ENCODE measurements around the gene TCHP. TPM values are rescaled to one million over a fixed set of nuclear protein-coding genes. Genes with fewer than 3 reads are reported as not detected.

TCHP gene
- total RNA-seq, 1 donor from 2014 or later = 20.8 TPM

DNA sequence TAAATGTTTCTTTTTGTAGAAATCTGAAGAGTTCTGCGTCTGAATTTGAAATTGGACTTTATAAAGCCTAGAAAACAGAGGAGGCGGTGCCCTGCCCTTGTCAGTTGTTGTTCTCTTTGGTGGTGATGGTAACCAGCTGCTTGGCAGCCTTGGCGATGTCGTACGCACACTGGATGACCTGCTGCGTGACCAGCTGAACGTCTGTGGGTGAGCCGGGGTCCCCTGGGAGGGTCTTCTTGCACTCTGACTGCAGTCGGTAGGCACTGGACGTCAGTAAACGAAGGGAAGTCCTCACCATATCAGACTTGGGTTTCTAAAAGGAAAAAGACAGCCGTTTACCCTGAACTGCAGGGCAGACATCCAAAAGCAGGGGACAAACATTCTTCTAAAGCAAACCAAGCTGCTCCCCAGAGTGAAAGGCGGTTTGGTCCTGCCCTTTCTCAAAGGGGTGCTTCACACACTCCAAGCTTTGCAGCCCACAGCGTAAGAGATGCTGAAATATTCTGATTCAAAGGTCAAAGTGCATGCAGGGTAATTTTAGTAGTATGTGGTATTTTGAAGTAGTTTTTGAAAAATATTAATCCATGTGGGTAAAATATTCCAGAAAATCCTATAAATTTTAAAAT, 32.9 kb downstream of the TCHP start:
- DNase-seq (ENCODE audit: low spot score) = no peak

DNA sequence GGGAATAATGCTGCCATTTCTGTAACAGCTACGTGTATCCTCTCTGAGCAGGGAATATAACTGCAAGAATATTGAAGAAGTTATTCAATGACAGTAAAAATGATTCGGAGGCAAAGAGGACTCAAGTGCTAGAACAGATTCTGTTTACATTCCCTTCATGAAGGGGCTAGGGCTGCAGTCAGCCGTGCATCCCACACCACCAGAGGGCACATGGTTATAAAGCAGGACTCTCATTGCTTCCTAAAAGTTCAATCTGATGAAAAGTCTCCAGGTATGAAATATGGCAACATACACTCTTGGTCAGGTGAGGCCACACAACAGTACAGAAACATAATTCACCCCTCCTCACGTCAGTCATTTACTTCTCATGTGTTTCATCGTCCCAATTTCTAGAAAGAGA, 34.0 kb downstream of the TCHP start:
- DNase-seq (ENCODE audit: low spot score) = no peak

DNA sequence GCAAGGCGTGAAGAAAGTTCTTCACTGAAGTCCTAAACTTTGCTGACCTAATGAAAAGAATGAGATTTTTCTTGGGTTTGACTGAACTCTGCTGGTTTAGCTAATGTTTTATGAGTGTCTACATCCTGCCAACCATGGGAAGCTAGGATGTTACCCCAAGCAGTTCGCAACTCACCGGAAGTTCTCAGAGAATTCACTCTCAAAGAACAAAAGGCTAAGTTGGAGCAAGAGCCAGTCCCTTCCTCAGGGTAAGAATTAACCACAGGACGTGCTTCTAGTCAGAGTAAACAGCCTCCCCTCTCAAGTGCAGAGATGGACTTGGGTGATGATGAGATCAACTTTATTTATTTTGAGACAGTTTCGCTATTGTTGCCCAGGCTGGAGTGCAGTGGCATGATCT, 37.3 kb downstream of the TCHP start:
- no peak for DNase-seq (ENCODE audit: low spot score)

DNA sequence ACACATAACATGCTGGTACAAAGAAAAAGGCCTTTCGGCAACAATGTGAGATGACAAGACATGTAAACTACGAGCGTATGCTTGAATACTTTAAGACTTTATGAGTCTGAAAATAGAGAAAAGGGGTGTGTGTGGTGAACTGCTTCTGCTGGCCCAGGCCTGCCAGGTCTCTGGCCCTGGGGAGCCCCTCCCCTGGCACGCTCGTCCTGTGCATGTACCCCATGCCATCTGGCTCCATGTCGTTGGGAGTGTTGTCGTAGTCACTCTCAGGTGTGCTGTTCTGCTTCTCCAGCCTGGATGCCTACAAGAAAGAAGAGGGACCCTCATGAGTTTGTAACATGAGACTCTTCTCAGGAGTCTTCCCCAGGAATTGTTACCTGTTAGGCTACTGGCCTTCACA, 38.9 kb downstream of the TCHP start:
- no peak for DNase-seq (ENCODE audit: low spot score)

DNA sequence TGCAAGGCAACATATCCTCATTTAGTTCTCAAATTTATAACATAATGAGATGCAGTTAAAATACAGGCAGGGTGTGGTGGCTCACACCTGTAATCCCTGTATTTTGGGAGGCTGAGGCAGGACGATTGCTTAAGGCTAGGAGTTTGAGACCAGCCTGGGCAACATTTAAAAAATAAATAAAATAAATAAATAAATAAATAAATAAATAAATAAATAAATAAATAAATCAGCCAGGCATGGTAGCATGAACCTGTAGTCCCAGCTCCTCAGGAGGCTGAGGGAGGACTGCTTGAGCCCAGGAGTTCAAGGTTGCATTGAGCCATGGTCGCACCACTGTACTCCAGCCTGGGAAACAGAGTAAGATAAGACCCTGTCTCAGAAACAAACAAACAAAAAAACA, 39.4 kb downstream of the TCHP start:
- no peak for DNase-seq (ENCODE audit: low spot score)

DNA sequence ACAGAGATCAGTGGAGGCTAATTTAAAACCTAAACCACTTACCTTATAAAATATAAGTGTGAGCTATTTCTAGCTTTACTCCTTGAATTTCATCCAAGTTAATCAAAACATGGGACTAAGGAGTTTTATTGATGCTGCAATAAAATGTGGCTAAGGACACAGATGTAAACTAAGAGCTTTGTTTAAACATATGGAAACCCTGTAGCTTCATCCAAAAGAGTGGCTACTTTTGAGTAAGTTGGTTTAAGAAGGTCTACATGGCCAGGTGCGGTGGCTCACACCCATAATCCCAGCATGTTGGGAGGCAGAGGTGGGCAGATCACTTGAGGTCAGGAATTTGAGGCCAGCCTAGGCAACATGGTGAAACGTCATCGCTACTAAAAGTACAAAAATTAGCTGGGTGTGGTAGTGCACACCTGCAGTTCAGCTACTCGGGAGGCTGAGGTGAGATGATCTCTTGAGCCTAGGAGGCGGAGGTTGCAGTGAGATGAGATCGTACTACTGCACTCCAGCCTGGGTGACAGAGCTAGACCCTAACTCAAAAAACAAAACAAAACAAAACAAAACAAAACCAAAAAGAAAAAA, 40.4 kb downstream of the TCHP start:
- DNase-seq (ENCODE audit: low spot score) = no peak

DNA sequence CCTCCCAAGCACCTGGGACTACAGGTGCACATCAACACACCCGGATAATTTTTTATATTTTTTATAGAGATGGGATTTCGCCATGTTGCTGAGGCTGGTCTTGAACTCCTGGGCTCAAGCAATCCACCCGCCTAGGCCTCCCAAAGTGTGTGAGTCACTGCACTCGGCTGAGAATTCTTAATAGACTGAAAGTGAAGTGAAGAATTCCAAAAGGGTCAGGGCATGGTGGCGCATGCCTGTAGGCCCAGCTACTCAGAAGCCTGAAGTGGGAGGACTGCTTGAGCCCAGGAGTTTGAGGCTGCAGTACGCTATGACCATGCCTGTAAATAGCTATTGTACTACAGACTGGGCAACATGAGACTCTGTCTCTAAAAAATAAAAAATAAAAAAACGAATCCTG, 43.7 kb downstream of the TCHP start:
- no peak for DNase-seq (ENCODE audit: low spot score)

DNA sequence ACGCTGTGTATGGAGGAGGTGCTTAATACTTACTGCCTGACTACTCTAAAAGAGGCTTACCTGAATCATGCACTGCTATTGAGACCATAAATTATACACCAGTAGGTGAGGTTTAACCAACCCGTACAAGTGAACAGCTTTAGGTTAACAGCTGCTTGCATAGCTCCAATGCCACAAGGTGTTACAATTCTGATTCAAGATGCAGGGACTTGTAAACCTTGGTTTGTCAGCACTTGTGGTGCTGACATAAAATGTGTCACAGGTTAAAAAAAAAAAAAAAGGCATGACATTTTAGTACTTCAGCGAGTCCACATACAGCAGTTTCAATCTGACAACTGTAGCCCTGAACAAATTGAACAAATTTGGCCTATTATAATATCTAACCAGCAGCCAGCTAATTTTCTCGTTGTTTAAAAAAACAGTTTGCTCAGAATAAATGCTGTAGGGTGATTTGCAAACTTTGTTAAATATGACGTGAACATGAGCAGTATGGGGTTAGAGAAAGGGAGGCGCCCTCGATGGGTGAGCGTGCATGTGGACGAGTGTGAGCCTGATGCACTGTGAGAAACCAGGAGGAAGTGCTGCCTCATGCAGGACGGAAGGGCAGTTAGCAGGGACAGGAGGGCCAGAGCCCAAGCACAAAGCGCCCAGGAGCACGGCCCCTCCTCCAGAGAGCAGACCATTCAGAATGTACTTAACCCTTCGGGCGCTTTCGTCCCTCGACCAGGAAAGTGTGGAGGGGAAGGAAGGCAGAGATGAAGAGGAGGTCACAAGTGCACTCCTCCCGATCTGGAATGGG, 44.7 kb downstream of the TCHP start:
- DNase-seq (ENCODE audit: low spot score) = no peak

DNA sequence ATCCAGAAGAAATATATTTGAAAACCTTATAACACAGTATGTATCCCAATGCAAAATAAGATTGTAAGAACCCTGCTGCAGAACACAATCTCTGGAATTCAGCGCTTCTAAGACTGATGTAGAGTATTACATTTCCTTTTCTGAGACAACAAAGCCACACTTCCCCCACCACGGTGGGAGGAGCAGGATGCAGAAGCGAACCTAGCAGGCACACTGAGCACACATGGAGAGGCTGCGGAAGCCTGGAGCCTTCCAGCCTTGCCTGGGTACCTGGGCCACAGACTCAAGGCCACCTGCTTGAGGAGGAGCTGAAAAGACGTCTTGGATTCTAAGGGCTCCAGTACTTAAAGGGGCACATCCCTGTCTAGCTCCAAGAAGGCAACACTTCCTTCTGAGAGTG, 46.4 kb downstream of the TCHP start:
- no peak for DNase-seq (ENCODE audit: low spot score)

DNA sequence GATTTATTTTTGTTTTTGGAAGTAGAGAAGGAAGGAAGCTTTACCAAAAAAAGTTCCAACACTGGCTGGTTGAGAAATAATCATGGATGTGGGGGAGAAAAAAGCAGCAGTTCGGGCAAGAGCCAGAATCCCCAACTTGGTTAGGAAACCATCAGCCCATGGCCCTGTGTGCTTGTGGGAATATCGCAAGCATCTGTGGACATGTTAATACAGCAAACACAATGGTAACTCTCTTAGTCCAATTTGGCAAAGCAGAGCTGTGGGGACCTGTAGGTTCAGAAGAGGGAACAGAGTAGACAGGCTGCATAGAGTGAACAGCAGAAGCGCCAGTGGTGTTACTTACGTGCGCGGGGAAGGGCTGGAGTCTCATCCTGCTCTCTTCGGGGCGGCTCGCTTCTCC, 46.8 kb downstream of the TCHP start:
- no peak for DNase-seq (ENCODE audit: low spot score)

DNA sequence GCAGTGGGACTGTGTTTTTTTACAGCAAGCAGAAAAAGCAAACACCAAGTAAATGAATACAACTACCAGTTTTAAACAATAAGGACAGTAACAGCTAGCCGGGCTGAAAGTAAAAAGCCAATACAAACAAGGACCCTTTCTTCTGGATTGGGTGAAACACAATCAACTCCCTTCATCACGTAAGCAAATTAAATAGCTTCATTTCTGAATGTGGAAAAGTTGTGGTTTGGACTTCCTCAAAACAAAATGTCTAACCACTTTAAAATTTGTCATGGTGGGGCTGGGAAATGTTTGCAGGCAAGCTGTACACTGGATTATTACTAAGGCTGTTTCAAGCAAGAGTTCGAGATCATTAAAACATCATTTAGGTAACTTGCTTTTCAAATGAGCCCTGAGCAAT, 47.4 kb downstream of the TCHP start:
- no peak for DNase-seq (ENCODE audit: low spot score)

DNA sequence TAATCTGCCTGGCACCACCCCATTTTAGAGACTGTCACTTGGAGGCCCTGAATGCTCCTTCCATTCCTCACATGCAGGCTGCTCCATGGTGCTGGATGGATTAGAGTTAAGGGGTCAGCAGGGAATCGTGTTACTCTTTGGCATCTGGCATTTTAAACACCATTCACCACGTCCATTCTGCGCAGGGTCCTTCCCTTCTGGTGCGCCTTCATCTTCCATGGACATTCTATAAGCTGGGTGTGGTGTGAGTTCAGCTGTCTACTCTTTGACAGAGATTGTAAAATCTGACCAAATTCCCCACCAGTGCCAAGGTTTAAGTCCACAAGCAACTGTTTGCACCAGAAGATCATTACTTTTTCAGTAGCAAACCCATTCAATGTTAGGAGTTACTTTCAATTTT, 48.3 kb downstream of the TCHP start:
- DNase-seq (ENCODE audit: low spot score) = no peak

DNA sequence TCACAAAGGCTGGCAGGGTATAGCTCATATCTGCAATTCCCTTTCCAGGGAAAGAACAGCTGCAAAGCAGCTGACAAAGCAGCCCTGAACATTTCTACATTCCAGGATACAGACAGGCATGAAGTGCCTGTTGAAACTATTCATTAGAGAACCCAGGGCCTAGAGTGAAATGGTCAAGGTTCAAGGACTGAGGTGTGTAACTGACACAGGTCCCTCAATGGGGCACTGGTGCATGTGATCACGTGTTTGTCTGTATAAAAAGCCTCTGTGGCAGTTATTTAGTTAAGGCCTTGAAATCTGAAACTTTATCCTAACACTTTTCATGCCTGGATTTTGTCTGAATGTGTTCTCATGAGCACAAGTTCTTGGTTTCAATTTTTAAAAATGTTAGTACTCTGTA, 49.0 kb downstream of the TCHP start:
- no peak for DNase-seq (ENCODE audit: low spot score)

DNA sequence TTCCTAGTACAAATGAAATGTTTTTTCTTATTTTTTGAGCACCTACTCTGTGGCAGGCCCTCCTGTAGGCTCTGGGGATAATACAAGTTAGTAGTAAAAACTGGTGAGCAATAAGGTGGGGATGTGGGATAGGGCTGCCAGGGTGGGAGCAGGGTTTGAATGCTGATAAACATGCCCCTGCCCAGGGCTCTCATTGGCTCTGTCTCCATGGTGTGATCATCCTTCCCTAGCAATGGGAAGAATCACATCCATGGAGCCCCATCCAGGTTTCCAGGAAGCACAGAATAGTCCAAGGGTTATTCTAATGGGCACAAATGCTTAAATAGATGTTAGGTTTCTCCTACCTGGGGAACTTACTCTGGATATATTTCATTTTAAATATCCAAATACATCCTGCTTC, 50.6 kb downstream of the TCHP start:
- DNase-seq (ENCODE audit: low spot score) = no peak

DNA sequence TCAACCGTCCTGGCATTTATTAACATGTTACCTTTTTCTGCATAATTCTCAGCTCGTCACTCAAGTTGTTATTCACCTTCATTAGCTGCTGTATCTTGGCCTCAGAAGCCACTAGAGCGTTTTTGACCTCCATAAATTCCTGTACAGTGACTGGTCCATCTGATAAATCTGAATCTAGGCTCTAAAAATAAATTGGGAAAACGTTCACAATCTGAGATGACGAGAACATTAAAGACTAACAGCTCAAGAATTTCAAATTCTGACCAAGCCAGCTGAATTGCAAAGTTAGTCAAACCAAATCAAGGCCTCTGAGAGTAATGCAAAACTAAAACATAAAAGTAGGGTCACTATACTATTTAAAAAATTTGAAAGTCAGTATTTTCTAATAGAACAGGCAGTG, 51.1 kb downstream of the TCHP start:
- no peak for DNase-seq (ENCODE audit: low spot score)

DNA sequence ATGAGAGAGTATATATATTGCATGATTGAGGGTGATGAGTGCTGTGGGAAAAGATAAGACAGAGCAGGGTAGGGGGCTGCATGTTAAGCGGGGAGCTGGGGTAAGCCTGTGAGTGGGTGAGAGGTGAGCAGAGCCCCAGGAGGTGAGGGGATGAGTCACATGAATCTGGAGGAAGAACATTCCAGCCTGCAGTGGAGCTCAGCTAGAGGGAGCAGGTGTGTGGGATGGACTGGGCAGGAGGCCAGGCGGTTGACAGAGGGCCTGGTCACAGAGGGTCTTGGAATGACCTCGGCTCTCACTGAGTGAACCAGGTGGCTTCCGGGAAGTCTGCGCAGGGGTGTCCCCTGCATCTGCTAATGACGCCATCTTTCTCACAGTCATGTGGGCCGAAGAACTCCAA, 51.7 kb downstream of the TCHP start:
- DNase-seq (ENCODE audit: low spot score) = no peak

DNA sequence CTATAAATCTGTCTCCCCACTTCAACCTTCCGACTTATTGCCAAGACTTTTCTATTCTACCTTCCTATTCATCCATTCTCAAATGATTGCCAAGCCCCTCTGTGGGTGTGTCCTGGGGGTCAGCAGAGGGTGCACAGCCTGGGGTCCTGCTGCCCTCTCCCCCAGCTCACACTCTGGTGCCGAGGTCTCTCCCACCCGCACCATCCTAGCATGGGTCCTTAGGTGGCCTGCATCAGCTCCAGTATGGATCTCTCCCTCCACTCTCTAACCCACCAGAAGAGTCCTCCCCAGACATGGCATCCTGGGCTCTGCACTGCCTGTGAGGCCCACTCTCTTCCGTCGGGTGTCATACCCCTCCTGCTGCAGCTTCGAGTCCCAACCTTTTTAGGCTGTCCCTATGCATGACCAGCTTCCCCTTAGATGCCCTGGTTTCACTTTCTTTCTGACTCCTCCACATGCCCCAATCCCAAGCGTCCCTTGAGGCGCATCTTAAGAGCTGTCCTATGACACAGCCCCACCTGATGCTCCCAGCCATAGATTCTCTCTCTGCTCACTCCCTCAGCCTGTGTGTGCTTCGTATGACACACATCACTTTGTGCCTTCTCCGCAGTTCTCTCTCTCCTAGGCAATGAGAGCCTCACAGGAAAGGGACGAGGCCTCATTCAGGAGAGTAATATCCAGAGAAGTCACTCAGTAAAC, 52.2 kb downstream of the TCHP start:
- DNase-seq (ENCODE audit: low spot score) = no peak

DNA sequence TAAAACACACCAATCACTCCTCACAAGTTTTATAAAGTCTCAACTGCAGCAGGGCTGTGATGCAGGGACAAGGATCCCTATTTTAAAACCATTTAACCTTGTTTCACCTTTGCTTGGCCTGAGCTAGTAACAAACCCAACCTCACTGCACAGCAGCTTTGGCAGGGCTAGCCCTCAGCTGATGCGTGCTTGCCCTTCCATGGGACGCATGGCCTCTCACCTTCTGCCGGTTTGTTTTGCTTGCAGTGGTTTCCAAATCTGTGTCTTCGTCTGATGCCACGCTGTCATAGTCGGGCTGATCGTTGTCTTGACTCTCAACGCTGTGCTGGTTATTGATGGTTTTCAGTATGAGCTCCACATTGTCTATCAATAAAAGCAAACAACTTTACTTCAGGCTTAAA, 52.8 kb downstream of the TCHP start:
- DNase-seq (ENCODE audit: low spot score) = no peak

DNA sequence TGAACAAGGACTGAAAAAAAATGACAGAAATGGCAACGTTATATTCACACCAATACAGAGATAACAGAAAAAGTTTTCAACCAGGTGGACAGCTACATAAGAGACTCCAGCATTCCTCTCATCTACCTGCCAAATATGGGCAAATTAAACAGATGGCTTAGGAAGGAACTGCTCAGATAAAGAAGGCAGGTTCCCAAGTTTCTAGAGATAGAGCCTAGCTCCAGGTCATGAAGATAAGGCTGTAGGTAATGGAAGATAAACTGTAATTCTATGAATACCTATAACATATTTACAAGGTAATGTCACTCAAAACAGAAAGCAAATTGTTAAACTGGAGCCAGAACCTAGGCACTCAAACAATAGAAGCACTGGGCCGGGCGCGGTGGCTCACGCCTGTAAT, 53.6 kb downstream of the TCHP start:
- no peak for DNase-seq (ENCODE audit: low spot score)

DNA sequence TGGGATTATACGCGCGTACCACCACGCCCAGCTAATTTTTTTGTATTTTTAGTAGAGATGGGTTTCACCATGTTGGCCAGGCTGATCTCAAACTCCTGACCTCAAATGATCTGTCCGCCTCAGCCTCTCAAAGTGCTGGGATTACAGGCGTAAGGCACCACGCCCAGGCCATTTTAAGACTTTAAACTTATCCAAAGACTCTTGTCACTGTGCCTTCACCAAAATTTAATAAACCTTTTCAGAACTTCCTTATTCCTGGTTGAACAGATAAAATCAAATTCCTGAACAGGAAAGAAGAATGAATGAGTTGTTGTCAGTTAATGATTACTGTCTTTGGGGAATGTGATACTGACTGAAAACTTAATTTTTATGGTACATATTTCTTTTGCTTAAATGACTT, 58.3 kb downstream of the TCHP start:
- no peak for DNase-seq (ENCODE audit: low spot score)

DNA sequence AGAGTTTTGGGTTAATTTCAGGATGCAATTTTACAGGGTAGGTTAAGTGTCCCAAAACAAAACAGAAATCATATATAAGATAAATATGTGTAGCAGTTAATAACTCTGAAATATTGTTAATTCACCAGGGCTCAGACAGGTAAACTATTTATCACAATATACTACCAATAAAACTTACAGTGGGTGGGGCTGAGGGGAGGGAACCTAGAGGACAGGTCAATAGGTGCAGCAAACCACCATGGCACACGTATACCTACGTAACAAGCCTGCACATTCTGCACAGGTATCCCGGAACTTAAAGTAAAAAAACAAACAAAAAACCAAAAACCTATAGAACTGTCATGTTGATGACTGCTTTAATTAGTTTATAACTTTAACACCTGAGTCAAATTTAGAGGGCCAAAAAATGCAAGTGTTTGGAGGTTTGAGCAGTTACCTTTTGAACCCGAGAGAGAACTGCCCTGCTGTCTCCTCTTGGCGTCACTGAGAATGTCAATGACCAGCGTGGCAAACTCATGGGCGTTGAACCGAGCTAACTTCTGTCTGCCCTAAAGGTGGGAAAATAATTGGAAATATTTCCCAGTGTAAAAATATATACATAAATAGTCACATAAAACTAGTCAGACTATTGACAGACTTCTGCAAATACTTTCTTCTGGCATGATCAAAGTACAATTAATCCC, 59.5 kb downstream of the TCHP start:
- no peak for DNase-seq (ENCODE audit: low spot score)

DNA sequence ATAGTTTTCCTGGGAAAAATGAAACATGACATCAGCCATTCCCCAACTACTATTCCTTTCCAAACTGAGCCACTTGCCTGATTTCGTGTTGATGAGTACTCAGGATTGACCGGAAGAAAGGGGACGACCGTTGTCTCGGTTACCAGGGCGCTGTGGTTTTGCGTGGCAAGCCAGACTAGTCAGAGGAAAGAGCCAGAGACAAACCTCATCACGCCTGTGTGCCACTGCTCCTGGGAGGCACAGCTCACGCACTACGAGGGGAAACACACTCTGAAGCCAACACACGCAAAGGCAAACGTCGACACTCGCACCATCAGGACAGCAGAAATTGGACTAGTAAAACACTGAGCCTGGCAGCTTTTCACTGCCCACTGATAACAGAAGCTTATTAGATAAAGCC, 61.1 kb downstream of the TCHP start:
- no peak for DNase-seq (ENCODE audit: low spot score)

All from ureter (tissue), 1 donor.